GM23338 (cell line): ENCODE data around the gene C1orf141. TPM values are rescaled to one million over a fixed set of nuclear protein-coding genes. Genes with fewer than 3 reads are reported as not detected.

Experiments
- ATAC-seq: fragments of 200-7000 bp; cut with Tn5 transposase; 3 replicates; pipeline ENCODE4 v1.9.1; 2020
- DNase-seq: peaks from one replicate; pipeline ENCODE4 v3.0.0-alpha.2; 2015; ENCODE audit warnings: low spot score
- H2AFZ ChIP-seq: fragments of 200-600 bp; sonication (generic); 2 replicates; pipeline ENCODE4 v1.8.0; 2016; ENCODE audit warnings: antibody characterized with exemption, mild to moderate bottlenecking, moderate library complexity
- H3F3A ChIP-seq: fragments of 200-600 bp; sonication (generic); replicated peaks from 2 replicates; pipeline ENCODE4 v1.8.0; 2017; ENCODE audit warnings: antibody characterized with exemption, mixed run types, low read depth
- H3K27ac ChIP-seq: fragments of 200-600 bp; sonication (generic); 2 replicates; pipeline ENCODE4 v1.6.1; 2016; ENCODE audit warnings: low read depth
- H3K27me3 ChIP-seq: fragments of 200-600 bp; sonication (generic); 2 replicates; pipeline ENCODE4 v1.8.0; 2016; ENCODE audit warnings: mild to moderate bottlenecking, mixed run types, moderate library complexity; ENCODE audit not compliant: insufficient read depth
- H3K36me3 ChIP-seq: fragments of 200-600 bp; sonication (generic); 2 replicates; pipeline ENCODE4 v1.8.0; 2016; ENCODE audit warnings: mild to moderate bottlenecking; ENCODE audit not compliant: insufficient read depth
- H3K4me1 ChIP-seq: fragments of 200-600 bp; sonication (generic); 2 replicates; pipeline ENCODE4 v1.8.0; 2016; ENCODE audit warnings: mild to moderate bottlenecking, moderate library complexity; ENCODE audit not compliant: insufficient read depth
- H3K4me2 ChIP-seq: fragments of 200-600 bp; sonication (generic); 2 replicates; pipeline ENCODE4 v1.7.1; 2017; ENCODE audit warnings: mixed run types
- H3K4me3 ChIP-seq: fragments of 200-600 bp; sonication (generic); 2 replicates; pipeline ENCODE4 v1.6.1; 2016; ENCODE audit warnings: mixed run types
- H3K79me2 ChIP-seq: fragments of 200-600 bp; sonication (generic); replicated peaks from 2 replicates; pipeline ENCODE4 v1.8.0; 2017; ENCODE audit warnings: mild to moderate bottlenecking; ENCODE audit not compliant: insufficient read depth
- H3K9me2 ChIP-seq: fragments of 200-600 bp; sonication (generic); 2 replicates; pipeline ENCODE4 v1.8.0; 2017; ENCODE audit not compliant: insufficient read depth
- H4K20me1 ChIP-seq: fragments of 200-600 bp; sonication (generic); replicated peaks from 2 replicates; pipeline ENCODE4 v1.8.0; 2017; ENCODE audit warnings: mild to moderate bottlenecking; ENCODE audit not compliant: insufficient read depth
- H3K27ac Mint-ChIP-seq: 2 replicates; pipeline ENCODE4 v1.8.0; 2020; ENCODE audit warnings: inconsistent platforms, mild to moderate bottlenecking, moderate library complexity, mixed read lengths
- H3K27me3 Mint-ChIP-seq: 3 replicates; pipeline ENCODE4 v1.8.0; 2022; ENCODE audit warnings: low read depth, mild to moderate bottlenecking, moderate library complexity, mixed read lengths, inconsistent platforms; ENCODE audit not compliant: insufficient read depth, poor library complexity
- H3K36me3 Mint-ChIP-seq: 3 replicates; pipeline ENCODE4 v1.8.0; 2021; ENCODE audit warnings: low read depth, mild to moderate bottlenecking, inconsistent platforms, moderate library complexity, mixed read lengths
- H3K4me1 Mint-ChIP-seq: 3 replicates; pipeline ENCODE4 v1.8.0; 2020; ENCODE audit warnings: mild to moderate bottlenecking, inconsistent platforms, mixed read lengths
- H3K4me3 Mint-ChIP-seq: 3 replicates; pipeline ENCODE4 v1.8.0; 2021; ENCODE audit warnings: moderate library complexity, mild to moderate bottlenecking, inconsistent platforms, mixed read lengths
- H3K9me3 Mint-ChIP-seq: 3 replicates; pipeline ENCODE4 v1.8.0; 2020; ENCODE audit warnings: moderate library complexity, mild to moderate bottlenecking, inconsistent platforms, mixed read lengths
- CREB1 ChIP-seq: fragments of 250-450 bp; sonication (Bioruptor Pico); IDR thresholded peaks from 2 replicates; pipeline ENCODE4 v1.5.0; 2020; ENCODE audit warnings: low read depth, mild to moderate bottlenecking, moderate library complexity
- ETS1 ChIP-seq: IDR thresholded peaks from 2 replicates; pipeline ENCODE4 v1.6.1; 2016; ENCODE audit warnings: antibody characterized with exemption
- EZH2 ChIP-seq: fragments of 200-600 bp; sonication (generic); IDR thresholded peaks from one replicate; pipeline ENCODE4 v1.8.0; 2017; ENCODE audit warnings: antibody characterized with exemption, mild to moderate bottlenecking, low read depth; ENCODE audit not compliant: unreplicated experiment
- EZH2phosphoT487 ChIP-seq: fragments of 200-600 bp; sonication (generic); IDR thresholded peaks from one replicate; pipeline ENCODE4 v1.8.1; 2018; ENCODE audit warnings: antibody characterized with exemption; ENCODE audit not compliant: unreplicated experiment
- NANOG ChIP-seq: IDR thresholded peaks from 2 replicates; pipeline ENCODE4 v1.6.1; 2016; ENCODE audit warnings: antibody characterized with exemption, borderline replicate concordance
- POLR2AphosphoS5 ChIP-seq: IDR thresholded peaks from 2 replicates; pipeline ENCODE4 v1.6.1; 2016; ENCODE audit warnings: antibody characterized with exemption, low read depth
- REST ChIP-seq: IDR thresholded peaks from one replicate; pipeline ENCODE4 v1.6.1; 2018; ENCODE audit warnings: antibody characterized with exemption; ENCODE audit not compliant: unreplicated experiment
- STAT1 ChIP-seq: IDR thresholded peaks from one replicate; pipeline ENCODE4 v1.6.1; 2016; ENCODE audit warnings: antibody characterized with exemption; ENCODE audit not compliant: unreplicated experiment
- ZNF331 ChIP-seq: fragments of 250-450 bp; sonication (Bioruptor Pico); IDR thresholded peaks from 2 replicates; pipeline ENCODE4 v1.5.0; 2020; ENCODE audit warnings: low read depth, mild to moderate bottlenecking, moderate library complexity
- ZNF462 ChIP-seq: fragments of 250-450 bp; sonication (Bioruptor Pico); IDR thresholded peaks from 2 replicates; pipeline ENCODE4 v1.5.0; 2020; ENCODE audit warnings: mild to moderate bottlenecking, moderate library complexity
- long read RNA-seq: library from polyadenylated mRNA; unstranded; transcript quantifications from one replicate; pipeline ENCODE4 v2.0.0, GENCODE V29; 2020; ENCODE audit not compliant: unreplicated experiment
- polyA plus RNA-seq: library from polyadenylated mRNA; unstranded; fragments of >200 nt; fragmentation: Nextera tagmentation; extraction: Ambion mirVana; gene quantifications from 2 replicates; pipeline ENCODE4 v1.2.1, GENCODE V29; 2016
- total RNA-seq: library from RNA; depleted of rRNA; stranded (reverse); fragments of >200 nt; shearing (Covaris generic); gene quantifications from 2 replicates; pipeline ENCODE4 v1.2.3, GENCODE V29; 2014; rRNA removed

Gene C1orf141
- not detected in 2 replicates for total RNA-seq
- not detected in 2 replicates for polyA plus RNA-seq
- long read RNA-seq: 0 reads

GRCh38 chr1:67134695-67135094 lies at the start of gene C1orf141:
Gene C1orf141, minus strand, starts transcription at chr1:67134970. Its CDS starts 7,730 bp downstream, at chr1:67127240.
- Mint-ChIP-seq H3K27me3 (peaks cover 2% of the 10 kb centered on the region), H3K9me3 (no peaks in the 10 kb centered on the region), H3K4me1 (peaks cover 13% of the 10 kb centered on the region), H3K36me3 (no peaks in the 10 kb centered on the region), H3K4me3 (peak within 1 kb of the TSS; percentile 74), H3K27ac (no peak within 1 kb of the TSS)
- Histone ChIP-seq H3K4me1 (peaks cover 8% of the 10 kb centered on the region), H3K4me2 (peak within 1 kb of the TSS; percentile 74), H3K27ac (no peak within 1 kb of the TSS), H3K36me3 (no peaks in the 10 kb centered on the region), H4K20me1 (no peaks in the 10 kb centered on the region), H3K27me3 (no peaks in the 10 kb centered on the region), H3K9me2 (no peaks in the 10 kb centered on the region), H2AFZ (peak within 1 kb of the TSS; percentile 87), H3K4me3 (peak within 1 kb of the TSS; percentile 59), H3K79me2 (no peaks in the 10 kb centered on the region), H3F3A (no peaks in the 10 kb centered on the region)
- DNase-seq: peak; percentile 83
- TF ChIP-seq ZNF331 (no peak), EZH2 (no peak), REST (no peak), ZNF462 (CRISPR knock-in tag) (no peak), POLR2AphosphoS5 (no peak), STAT1 (no peak), NANOG (no peak), CREB1 (CRISPR knock-in tag) (no peak), ETS1 (no peak), EZH2phosphoT487 (no peak)
- ATAC-seq: peak; percentile 94
